Stimulated activated CD8-positive, alpha-beta memory T cell treated with anti-CD3 and anti-CD28 coated beads, Interleukin-15, amount 100 ng/mL, for 24 hours (primary cell): ENCODE results near the gene POLE.
"Not testable (repeated sequence)": the region's sequence is repeated elsewhere in the genome, so short reads cannot be mapped to it uniquely, and the experiment has no call there.

Experiments used
- DNase-seq: peaks from one replicate; pipeline ENCODE4 v3.0.0-alpha.2; 2020; ENCODE audit warnings: low read depth

The POLE gene

DNA sequence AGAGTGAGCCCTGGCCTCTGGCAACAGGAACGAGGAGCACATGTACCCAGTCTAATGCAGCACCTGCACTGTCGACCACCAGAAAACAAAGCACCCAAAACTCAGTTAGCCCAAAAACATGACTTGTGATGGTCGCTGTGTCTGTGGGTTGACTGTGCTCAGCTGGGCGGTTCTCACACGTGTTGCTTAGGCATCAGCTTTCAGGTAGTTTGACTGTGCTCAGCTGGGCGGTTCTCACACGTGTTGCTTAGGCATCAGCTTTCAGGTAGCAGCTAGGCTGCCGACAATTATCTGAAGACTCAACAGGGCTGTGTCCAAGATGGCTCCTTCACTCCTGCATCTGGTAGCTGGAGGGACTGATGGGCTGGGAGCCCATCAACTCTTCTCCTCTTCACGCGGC lies 75.5 kb downstream of the POLE start:
- no peak for DNase-seq

- DNase-seq, result no peak
Observed at GRCh38 chr12:132610866-132611602, 76.1 kb downstream of the POLE start.

- DNase-seq, result no peak
Observed at GRCh38 chr12:132610051-132610759, 76.9 kb downstream of the POLE start, which contains the start of gene LRCOL1. Gene LRCOL1 (minus strand): TSS chr12:132610582. CDS start chr12:132606251, 4,331 bp downstream.

- no peak for DNase-seq
Observed at GRCh38 chr12:132608231-132609171, 78.6 kb downstream of the POLE start.

DNA sequence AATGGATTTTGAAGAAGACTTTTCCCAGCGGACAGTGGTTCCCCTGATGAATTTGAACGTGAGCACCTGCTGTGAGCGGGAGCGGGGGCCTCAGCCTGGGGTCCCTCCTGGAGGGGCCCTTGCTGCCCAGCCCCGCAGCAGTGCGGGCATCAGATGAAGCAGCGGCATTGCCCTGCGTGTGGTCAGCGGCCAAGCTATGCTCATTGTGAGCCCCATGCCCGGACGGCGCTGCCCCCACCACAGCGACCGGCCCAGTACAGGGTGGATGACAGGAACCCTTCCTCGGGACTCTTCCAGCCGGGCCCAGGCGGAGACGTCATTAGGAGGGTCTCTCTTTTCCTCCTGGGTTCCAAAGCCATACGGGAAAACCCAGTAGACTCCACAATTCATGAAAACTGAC lies 80.2 kb downstream of the POLE start:
- no peak for DNase-seq

DNA sequence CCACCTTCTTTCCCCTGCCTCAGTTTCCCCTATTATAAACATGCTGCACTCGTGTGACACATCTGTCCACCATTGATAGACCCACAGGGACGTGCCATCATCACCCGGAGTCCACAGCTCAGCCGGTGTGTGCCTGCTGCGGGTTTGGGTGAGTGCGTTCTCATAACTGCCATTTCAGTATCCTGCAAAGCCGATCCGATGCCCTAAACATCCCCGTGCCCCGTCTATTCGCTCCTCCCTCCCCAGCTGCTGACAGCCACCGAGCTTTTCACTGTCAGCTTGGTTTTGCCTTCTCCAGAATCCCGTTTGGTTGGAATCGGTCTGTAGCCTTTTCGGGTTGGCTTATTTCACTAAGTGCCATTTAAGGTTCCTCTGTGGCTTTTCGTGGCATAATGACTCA lies 80.7 kb downstream of the POLE start:
- DNase-seq, result no peak

DNA sequence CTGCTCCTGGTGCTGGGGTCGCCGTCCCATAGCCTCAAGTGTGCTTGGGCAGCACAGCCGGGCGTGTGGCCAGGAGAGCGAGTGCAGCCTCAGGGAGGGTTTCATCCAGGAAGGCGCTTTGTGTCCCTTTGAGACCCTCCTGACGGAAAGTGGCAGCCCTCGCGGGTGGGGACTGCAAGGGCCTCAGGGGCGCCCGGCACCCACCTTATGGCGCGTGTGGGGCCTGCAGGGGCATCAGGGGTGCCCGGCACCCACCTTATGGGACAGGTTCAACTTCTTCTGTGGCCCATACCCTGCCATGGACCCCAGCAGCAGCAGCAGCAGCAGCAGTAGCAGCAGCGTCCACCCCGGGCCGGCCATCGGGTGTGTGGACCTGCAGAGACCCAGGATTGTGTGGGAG lies 81.2 kb downstream of the POLE start:
- no peak for DNase-seq

- DNase-seq, result no peak
Observed at GRCh38 chr12:132604668-132605441, 82.3 kb downstream of the POLE start.

DNA sequence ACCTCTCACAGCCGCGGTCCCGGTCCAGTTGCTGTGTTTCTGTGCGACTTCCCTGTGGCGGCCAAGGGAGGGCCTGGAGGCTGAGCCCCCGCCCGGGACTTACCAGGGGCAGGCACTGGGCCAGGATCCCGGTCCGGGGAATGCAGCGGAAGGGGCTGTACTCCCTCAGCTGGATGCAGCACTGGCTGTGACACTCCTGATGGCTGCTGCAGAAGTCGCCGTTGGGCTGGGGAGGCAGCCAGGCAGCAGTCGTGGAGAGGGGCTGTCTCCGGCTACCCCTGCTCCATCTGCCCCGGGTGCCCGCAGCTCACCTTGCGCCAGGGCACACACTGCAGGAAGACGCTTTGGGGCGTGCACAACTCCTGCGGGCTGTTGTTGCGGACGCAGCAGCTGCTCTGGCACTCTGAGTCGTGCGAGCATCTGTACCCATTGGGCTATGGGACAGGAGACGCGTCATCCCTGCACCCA lies 83.0 kb downstream of the POLE start:
- DNase-seq, result no peak

DNA sequence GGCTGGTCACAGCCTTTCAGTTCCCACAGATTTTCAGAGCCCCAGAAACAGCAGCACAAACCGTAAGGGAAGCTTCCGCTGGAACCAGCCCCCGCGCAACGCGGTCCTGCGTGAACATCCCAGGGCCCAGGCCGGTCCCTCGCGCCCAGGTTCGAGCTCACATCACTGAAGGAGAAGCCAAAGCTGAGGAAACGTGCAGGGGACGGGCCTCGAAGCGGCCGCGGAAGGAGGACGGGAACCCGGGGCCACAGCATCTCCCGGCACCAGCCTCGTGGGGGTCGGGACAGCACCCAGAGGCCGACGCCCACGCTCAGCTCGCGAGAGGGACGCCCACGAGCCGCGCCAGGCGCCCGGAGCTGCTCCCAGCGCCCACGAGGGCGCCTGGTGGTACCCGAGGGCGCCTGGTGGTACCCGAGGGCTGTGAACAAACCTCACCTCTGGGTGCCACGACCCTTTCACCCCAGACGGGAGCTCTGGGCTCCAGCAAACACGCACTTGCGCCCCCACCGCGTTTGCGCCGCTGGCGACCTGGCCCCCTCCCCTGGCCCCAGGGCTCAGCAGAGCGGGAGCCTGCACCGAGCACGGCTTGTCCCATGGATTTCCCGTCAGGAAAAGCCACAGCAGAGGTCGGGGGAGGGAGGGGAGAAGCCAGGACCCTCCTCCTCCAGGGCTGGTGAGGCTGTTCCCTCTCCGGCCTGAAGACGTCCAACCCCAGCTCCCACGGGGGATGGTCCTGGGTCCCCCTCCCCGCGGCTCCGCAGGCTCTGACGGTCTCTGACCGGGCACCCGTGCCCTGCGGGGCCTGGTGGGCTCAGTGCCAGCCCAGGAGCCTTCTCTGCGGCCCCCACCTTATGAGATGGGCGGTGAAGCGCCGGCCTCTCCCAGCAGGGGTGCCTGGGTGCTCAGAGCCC lies 83.6 kb downstream of the POLE start:
- no peak for DNase-seq

DNA sequence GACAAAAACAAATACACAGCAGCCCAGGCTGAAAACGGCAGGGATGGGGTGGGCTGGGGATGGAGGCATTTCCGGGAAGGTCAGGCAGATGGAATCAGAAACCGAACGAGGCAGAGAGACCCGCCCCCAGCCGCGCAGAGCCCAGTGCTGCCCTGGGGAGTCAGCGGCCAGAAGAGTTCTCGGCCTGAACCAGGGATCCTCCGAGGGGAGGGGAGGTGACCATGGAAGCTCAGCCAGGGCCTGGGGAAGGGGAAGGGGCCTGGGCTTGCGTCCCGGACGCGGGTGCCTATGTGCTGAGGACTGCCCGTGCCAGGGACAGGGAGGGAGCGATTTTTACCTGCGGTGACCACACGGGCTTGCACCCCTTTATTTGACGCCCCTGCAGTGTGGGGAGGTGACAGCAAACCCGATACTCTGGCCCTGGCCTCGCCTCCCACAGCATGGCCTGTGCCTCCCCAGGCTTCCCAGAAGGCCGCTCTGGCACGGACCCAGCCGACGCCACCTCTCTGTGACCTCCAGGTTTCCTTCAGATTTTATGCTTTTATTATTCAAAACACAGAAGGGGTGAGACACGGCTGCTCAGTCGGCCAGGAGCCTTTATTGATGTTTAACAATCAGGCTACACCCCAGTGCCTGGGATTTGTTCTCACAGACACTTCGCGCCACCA lies 84.4 kb downstream of the POLE start:
- no peak for DNase-seq

DNA sequence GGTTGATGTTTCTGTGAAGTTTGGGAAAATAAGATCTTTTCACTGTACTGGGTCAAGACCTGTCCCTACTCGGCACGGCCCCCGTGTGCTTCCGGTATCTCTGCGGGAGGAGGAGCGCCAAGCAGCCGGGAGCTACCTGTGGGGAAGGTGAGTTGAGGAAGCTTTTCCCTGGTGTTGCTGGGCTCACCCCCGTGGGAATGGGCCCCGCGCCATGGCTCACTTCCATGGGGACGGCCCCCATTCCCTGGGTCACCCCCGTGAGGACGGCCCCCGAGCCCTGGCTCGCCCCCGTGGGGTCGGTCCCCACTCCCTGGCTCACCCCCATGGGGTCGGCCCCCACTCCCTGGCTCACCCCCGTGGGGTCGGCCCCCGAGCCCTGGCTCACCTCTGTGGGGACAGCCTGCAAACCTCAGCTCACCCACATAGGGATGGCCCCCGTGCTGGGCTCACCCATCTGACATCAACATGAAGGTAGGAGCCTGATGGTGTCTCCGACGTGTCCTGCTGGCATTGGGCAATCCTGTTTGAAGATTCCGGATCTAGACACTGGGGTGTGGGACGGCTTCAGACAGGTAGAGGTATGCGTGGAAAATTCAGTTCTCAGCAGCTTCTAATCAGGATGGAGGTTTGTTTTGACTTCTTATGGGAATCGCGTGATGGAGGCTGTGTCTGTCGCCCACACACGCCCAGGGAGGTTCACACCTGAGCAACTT lies 85.8 kb downstream of the POLE start:
- no peak for DNase-seq

GRCh38 chr12:132600048-132601032 lies 86.8 kb downstream of the POLE start:
- DNase-seq, result no peak

DNA sequence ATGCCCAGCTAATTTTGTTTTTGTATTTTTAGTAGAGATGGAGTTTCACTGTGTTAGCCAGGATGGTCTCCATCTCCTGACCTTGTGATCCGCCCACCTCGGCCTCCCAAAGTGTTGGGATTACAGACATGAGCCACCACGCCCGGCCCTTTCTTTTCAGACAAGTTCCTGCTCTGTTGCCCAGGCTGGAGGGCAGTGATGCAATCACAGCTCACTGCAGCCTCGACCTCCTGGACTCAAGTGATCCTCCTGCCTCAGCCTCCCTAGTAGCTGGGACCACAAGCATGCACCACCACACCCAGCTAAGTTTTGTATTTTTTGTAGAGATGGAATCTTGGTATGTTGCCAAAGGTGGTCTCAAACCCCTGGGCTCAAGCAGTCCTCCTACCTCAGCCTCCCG lies 87.6 kb downstream of the POLE start:
- DNase-seq, result not testable (repeated sequence)

- no peak for DNase-seq
Observed at GRCh38 chr12:132597333-132598316, 89.5 kb downstream of the POLE start.

GRCh38 chr12:132596016-132596415 lies 91.1 kb downstream of the POLE start:
- DNase-seq, result no peak

GRCh38 chr12:132595183-132595582 lies 92.0 kb downstream of the POLE start:
- DNase-seq, result no peak
